Measurements from ENCODE around the gene PARP11. TPM values are rescaled to one million over a fixed set of nuclear protein-coding genes. Genes with fewer than 3 reads are reported as not detected.

Gene PARP11
- total RNA-seq, 1 experiment from 2014 or later = 11.3 TPM

GRCh38 chr12:3802721-3803120, 70.5 kb downstream of the PARP11 start:
- Histone ChIP-seq H2BK120ac (ENCODE audit: low read depth, low read length, poor library complexity, severe bottlenecking) (no peak overlapping the region), H3K23ac (ENCODE audit: insufficient read length, low read depth, low read length) (no peak overlapping the region), H3T11ph (ENCODE audit: low read length) (no peak overlapping the region), H2AK5ac (ENCODE audit: insufficient read length, low read length) (no peak overlapping the region), H3K4me2 (ENCODE audit: insufficient read depth, insufficient read length, low read length) (no peak overlapping the region), H3K79me1 (ENCODE audit: insufficient read depth, low read depth, low read length, poor library complexity, severe bottlenecking) (no peaks in the 10 kb centered on the region), H4K8ac (replicated peaks; ENCODE audit: insufficient read length, low read depth, low read length) (no peak overlapping the region), H2BK5ac (ENCODE audit: insufficient read length, low read length) (no peak overlapping the region), H3K4me1 (ENCODE audit: insufficient read depth, low read length) (peaks cover 3% of the 10 kb centered on the region; the same call in 1 of the 2 replicates), H3K56ac (ENCODE audit: insufficient read length, low read depth, low read length) (no peak overlapping the region), H3K9me3 (ENCODE audit: control insufficient read depth, low read depth, low read length) (no peaks in the 10 kb centered on the region), H2AFZ (ENCODE audit: low read length) (no peak overlapping the region), H4K5ac (ENCODE audit: insufficient read length, low read depth, low read length) (no peak overlapping the region), H2BK15ac (ENCODE audit: low read depth, low read length) (no peak overlapping the region), H3K4ac (ENCODE audit: low read depth, low read length) (no peak overlapping the region), H3K9ac (ENCODE audit: extremely low read depth, insufficient read length, low read length) (no peak overlapping the region), H4K91ac (ENCODE audit: insufficient read length, low read depth, low read length) (no peak overlapping the region), H3K27ac (ENCODE audit: insufficient read length, low read depth, low read length) (no peak overlapping the region), H3K14ac (ENCODE audit: insufficient read depth, low read length) (no peak overlapping the region), H2BK12ac (ENCODE audit: insufficient read length, low read depth, low read length) (no peak overlapping the region), H2BK20ac (ENCODE audit: low read depth, low read length, poor library complexity, severe bottlenecking) (no peak overlapping the region), H3K79me2 (ENCODE audit: insufficient read depth, low read length) (no peaks in the 10 kb centered on the region), H3K18ac (ENCODE audit: insufficient read length, low read depth, low read length) (no peak overlapping the region), H3K23me2 (ENCODE audit: insufficient read length, low read depth, low read length, poor library complexity, severe bottlenecking) (no peaks in the 10 kb centered on the region), H3K27me3 (ENCODE audit: insufficient read depth, low read length) (no peaks in the 10 kb centered on the region), H4K20me1 (ENCODE audit: control insufficient read depth, insufficient read depth, insufficient read length) (no peaks in the 10 kb centered on the region)
- H3K27me3 Mint-ChIP-seq (ENCODE audit: low read depth) = no peaks in the 10 kb centered on the region
- DNase-seq = no peak
- H3K36me3 Mint-ChIP-seq (ENCODE audit: insufficient read depth in 1 of 3, low read depth in 3 of 3) = peaks cover 0 to 11% (median 6%) of the 10 kb centered on the region in 3 experiments; a peak in 4 of 7 replicates
- no peak overlapping the region for H3K27ac Mint-ChIP-seq
- H3K9me3 Mint-ChIP-seq = no peaks in the 10 kb centered on the region; a peak in 1 of 5 replicates
- no peak for TF ChIP-seq CTCF (conservative IDR thresholded peaks at IDR 0.05)
- peaks cover 3 to 8% of the 10 kb centered on the region in 2 experiments; a peak in 3 of 4 replicates for H3K4me1 Mint-ChIP-seq
- WGBS (ENCODE audit: extremely low coverage, insufficient read length, low lambda C conversion rate) = no CpG with 5 or more reads among the region's 5 CpGs
- no peak overlapping the region for H3K4me3 Mint-ChIP-seq

All from H9 (cell line).